Fibroblast of villous mesenchyme (primary cell): ENCODE measurements around the gene VAMP3. TPM values are rescaled to one million over a fixed set of nuclear protein-coding genes. Genes with fewer than 3 reads are reported as not detected.

ENCODE experiments used
- DNase-seq: peaks from one replicate; pipeline ENCODE4 v3.0.0-alpha.2; 2010; ENCODE audit warnings: low read depth
- H3K4me3 ChIP-seq: 2 replicates; pipeline ENCODE4 v1.5.1; 2011; ENCODE audit warnings: low read depth, mild to moderate bottlenecking, low read length
- CTCF ChIP-seq: IDR thresholded peaks from 2 replicates; pipeline ENCODE4 v1.5.1; 2012; ENCODE audit warnings: low read depth, mild to moderate bottlenecking, low read length; ENCODE audit not compliant: insufficient read depth
- total RNA-seq: library from RNA; depleted of rRNA; stranded (reverse); fragments of >200 nt; gene quantifications from 2 replicates; pipeline ENCODE4 v1.2.3, GENCODE V29; 2012

VAMP3 gene
- total RNA-seq, 1 donor: 138 TPM

DNA sequence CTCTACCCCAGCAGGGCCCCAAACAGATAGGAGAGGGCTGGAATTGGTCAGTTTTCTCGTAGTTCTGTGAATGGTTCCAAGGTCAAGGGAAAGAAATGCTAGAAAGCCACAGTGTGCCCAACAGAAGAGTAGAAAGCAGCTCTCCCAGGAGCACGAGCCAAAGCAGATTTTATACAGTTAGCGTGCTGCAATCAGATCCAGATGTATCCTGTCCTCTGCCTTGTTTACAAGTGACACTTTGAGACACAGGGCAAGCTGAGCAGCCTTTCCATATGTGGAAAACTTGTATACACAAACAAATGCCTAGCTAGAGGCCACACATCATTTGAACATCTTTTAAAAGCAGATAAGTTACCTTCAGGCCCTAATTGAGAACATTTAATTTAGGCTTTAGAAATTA is 6.5 kb downstream of the VAMP3 start:
- TF ChIP-seq CTCF: no peak
- no peak overlapping the region for H3K4me3 ChIP-seq
- DNase-seq: no peak

DNA sequence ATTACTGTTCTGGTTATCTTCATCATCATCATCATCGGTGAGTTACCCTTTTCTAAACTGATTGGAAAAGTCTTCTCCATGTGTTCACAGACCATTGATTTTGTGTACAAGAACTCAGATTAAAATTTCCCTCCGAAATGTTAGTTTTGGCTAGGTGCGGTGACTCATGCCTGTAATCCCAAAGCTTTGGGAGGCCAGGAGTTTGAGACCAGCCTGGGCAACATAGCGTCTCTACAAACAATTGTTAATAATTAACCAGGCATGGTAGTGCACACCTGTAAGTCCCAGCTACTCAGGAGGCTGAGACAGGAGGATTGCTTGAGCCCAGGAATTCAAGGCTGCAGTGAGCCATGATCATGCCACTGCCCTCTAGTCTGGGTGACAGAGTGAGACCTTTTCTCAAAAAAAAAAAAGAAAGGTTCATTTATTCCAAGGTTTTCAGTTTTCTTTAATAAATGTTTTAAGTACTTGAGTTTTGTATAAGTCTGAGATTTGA is 7.1 kb downstream of the VAMP3 start:
- TF ChIP-seq CTCF: no peak
- H3K4me3 ChIP-seq: no peak overlapping the region
- no peak for DNase-seq

- no peak overlapping the region for H3K4me3 ChIP-seq
- TF ChIP-seq CTCF: no peak
- no peak for DNase-seq
Observed at GRCh38 chr1:7780976-7781375, 9.9 kb downstream of the VAMP3 start.

- H3K4me3 ChIP-seq: no peak overlapping the region
- DNase-seq: no peak
- no peak for TF ChIP-seq CTCF
Observed at GRCh38 chr1:7781501-7781900, 10.4 kb downstream of the VAMP3 start.

DNA sequence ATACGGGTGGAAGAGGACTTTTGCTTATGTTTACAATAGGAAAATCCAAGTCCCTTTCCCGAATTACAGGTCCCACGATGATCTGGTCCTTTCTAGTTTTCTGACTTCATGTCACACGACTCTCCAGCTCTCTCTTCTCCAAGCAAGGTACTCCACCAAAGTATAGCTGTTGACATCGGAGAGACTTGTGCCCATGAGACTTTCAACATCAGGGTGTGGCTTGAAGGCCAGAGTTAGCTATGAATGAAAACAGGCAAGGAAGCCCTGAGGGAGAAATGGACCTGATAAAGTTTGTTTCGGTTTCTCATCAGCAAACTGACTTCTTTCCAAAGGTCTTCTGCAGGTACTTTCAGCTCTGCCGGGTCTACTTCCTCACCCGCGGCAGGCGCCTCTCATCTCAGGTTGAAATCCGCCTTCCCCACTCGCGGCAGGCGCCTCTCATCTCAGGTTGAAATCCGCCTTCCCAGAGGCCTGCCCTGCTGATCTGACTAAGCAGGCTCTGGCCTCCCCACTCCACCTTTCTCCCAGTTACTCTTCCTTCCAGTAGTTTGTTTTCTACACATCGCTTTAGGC is 10.9 kb downstream of the VAMP3 start:
- TF ChIP-seq CTCF: no peak
- no peak for DNase-seq
- no peak overlapping the region for H3K4me3 ChIP-seq

GRCh38 chr1:7783178-7783711 is 12.1 kb downstream of the VAMP3 start:
- DNase-seq: peak; percentile 55
- H3K4me3 ChIP-seq: peak overlapping the region; percentile 60
- no peak for TF ChIP-seq CTCF
